ENCODE results near the gene ZNF385A. TPM values are rescaled to one million over a fixed set of nuclear protein-coding genes. Genes with fewer than 3 reads are reported as not detected.
A peak's percentile ranks its signal among the peaks of the same experiment; 100 is the strongest.

The ZNF385A gene
- total and polyA plus RNA-seq, 9 of the 15 experiments (the other 6 are each of a cell fraction or from before 2014, with no cell fraction given), result 1.0 to 111 (median 7.7) TPM

DNA sequence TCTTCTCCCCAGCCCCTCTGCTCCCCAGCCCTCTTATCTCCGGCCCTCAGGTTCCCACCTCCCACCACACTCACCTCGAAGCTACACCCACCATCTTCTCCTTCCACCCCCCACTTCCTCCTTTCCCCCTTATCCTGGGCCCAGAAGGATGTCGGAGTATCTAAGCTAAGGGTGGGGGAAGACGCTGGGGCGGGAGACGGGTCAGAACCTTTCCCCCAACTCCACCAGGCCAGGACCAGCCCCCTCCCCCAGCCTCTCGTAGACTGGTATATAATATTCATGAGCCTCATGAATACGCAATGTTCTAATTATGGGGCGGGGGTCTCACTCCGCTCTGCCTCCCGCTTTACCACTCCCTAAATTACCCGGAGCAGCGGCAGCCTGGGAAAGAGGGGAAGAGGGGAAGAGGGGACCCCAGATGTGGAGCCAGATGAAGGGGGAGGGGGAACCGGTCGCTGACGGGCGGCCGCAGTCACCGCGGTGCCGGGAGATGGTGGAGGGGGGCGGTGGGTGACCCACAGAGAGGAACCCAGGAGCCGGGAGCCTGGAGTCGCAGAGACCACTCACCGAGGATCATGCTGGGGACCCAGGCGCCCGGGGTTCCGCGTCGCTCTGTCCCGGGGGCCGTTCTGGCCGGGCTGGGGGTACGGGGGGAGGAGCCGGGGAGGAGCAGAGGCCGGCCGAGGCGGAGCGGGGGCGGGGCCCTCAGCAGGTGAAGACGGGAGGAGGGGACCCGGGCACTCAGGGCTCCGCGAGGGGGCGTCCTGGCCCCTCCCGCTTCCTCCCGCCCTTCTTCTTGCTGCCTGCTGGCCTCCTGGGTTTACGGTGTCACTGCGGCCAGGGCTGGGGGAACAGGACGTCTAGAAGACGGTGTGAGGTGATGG is 6.4 kb upstream of the ZNF385A start (continued):
- TF ChIP-seq ILK (tag; IDR thresholded peaks at IDR 0.05; ENCODE audit: borderline replicate concordance, low read depth) (no peak), TCF3 (CRISPR knock-in tag; IDR thresholded peaks at IDR 0.05) (peak; percentile 76), POLR2B (IDR thresholded peaks at IDR 0.05; ENCODE audit: low read depth, partially characterized antibody) (no peak), SLC30A9 (CRISPR knock-in tag; IDR thresholded peaks at IDR 0.05) (no peak), EP300 (IDR thresholded peaks at IDR 0.05; ENCODE audit: low read length) (peak; percentile 72; the same call in 1 of the 2 replicates), BRF1 (IDR thresholded peaks at IDR 0.05; ENCODE audit: borderline replicate concordance, extremely low read depth, insufficient read length) (no peak), NR2C2 (CRISPR knock-in tag; IDR thresholded peaks at IDR 0.05) (no peak), NR2C2 (tag; IDR thresholded peaks at IDR 0.05) (no peak), FOS (IDR thresholded peaks at IDR 0.05; ENCODE audit: extremely low read depth, insufficient read length) (no peak), MEF2A (IDR thresholded peaks at IDR 0.05; ENCODE audit: control insufficient read depth, low read depth, low read length) (no peak), GATAD2B (IDR thresholded peaks at IDR 0.05; ENCODE audit: borderline replicate concordance) (no peak; the same call in 1 of the 2 replicates), REST (IDR thresholded peaks at IDR 0.05; ENCODE audit: borderline replicate concordance) (no peak), REST (CRISPR knock-in tag; IDR thresholded peaks at IDR 0.05; ENCODE audit: low read depth) (no peak), ZNF586 (CRISPR knock-in tag; conservative IDR thresholded peaks at IDR 0.05) (no peak), PHF8 (IDR thresholded peaks at IDR 0.05; ENCODE audit: borderline replicate concordance, low read length) (peak; percentile 32; the same call in 1 of the 2 replicates), XRCC3 (IDR thresholded peaks at IDR 0.05) (no peak), ZBTB7A (IDR thresholded peaks at IDR 0.05; ENCODE audit: borderline replicate concordance, control insufficient read depth, low read depth, low read length) (peak; percentile 94)
- TF ChIP-seq, protein P1, sequence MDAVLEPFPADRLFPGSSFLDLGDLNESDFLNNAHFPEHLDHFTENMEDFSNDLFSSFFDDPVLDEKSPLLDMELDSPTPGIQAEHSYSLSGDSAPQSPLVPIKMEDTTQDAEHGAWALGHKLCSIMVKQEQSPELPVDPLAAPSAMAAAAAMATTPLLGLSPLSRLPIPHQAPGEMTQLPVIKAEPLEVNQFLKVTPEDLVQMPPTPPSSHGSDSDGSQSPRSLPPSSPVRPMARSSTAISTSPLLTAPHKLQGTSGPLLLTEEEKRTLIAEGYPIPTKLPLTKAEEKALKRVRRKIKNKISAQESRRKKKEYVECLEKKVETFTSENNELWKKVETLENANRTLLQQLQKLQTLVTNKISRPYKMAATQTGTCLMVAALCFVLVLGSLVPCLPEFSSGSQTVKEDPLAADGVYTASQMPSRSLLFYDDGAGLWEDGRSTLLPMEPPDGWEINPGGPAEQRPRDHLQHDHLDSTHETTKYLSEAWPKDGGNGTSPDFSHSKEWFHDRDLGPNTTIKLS (IDR thresholded peaks at IDR 0.05; ENCODE audit: borderline replicate concordance, low read depth), result no peak
